WTC11 (cell line): ENCODE results near the gene PRSS56. TPM values are rescaled to one million over a fixed set of nuclear protein-coding genes. Genes with fewer than 3 reads are reported as not detected.

Experiments
- ATAC-seq: fragments of 200-7000 bp; cut with Tn5 transposase; 2 replicates; pipeline ENCODE4 v1.10.0; 2021; ENCODE audit warnings: mild to moderate bottlenecking, moderate library complexity
- CTCF ChIA-PET: fragments of 300-600 bp; sonication (Branson Sonifier 250); formaldehyde crosslinking; loops from one replicate; lab custom pipeline; 2021; ENCODE audit warnings: antibody characterized with exemption; lab: Charles Lee
- POLR2A ChIA-PET: fragments of 350-600 bp; sonication (Branson Sonifier 250); formaldehyde crosslinking; loops from one replicate; lab custom pipeline; 2021; ENCODE audit warnings: antibody characterized with exemption; lab: Charles Lee
- DNase-seq: peaks from one replicate; pipeline ENCODE4 v3.0.0; 2021; ENCODE audit warnings: low spot score
- H3K27ac Mint-ChIP-seq: 2 replicates; pipeline ENCODE4 v1.8.0; 2021; ENCODE audit warnings: mixed read lengths
- H3K27me3 Mint-ChIP-seq: 2 replicates; pipeline ENCODE4 v1.8.0; 2021; ENCODE audit warnings: low read depth, mild to moderate bottlenecking, moderate library complexity, mixed read lengths
- H3K36me3 Mint-ChIP-seq: 2 replicates; pipeline ENCODE4 v1.8.0; 2021; ENCODE audit warnings: mixed read lengths
- H3K4me1 Mint-ChIP-seq: 2 replicates; pipeline ENCODE4 v1.8.0; 2022; ENCODE audit warnings: mixed read lengths
- H3K4me3 Mint-ChIP-seq: 2 replicates; pipeline ENCODE4 v1.8.0; 2021; ENCODE audit warnings: mild to moderate bottlenecking, moderate library complexity, mixed read lengths
- H3K9me3 Mint-ChIP-seq: 2 replicates; pipeline ENCODE4 v1.8.0; 2021; ENCODE audit warnings: mixed read lengths
- AR ChIP-seq: fragments of 250-450 bp; sonication (Bioruptor Pico); IDR thresholded peaks from 2 replicates; pipeline ENCODE4 v1.9.0; 2021; ENCODE audit warnings: mild to moderate bottlenecking
- ELF4 ChIP-seq: sonication (generic); formaldehyde crosslinking; IDR thresholded peaks from 2 replicates; pipeline ENCODE4 v1.8.1; 2022; ENCODE audit warnings: low read depth, mild to moderate bottlenecking, moderate library complexity, missing genetic modification reagents
- EMX1 ChIP-seq: fragments of 250-450 bp; sonication (Bioruptor Pico); IDR thresholded peaks from 2 replicates; pipeline ENCODE4 v1.8.0; 2021; ENCODE audit warnings: mild to moderate bottlenecking
- ETV6 ChIP-seq: sonication (generic); formaldehyde crosslinking; IDR thresholded peaks from 2 replicates; pipeline ENCODE4 v1.8.1; 2022; ENCODE audit warnings: mild to moderate bottlenecking, missing genetic modification reagents
- IRF1 ChIP-seq: sonication (generic); formaldehyde crosslinking; IDR thresholded peaks from 2 replicates; pipeline ENCODE4 v1.8.0; 2023; ENCODE audit warnings: missing genetic modification reagents
- JAZF1 ChIP-seq: fragments of 250-450 bp; sonication (Bioruptor Pico); IDR thresholded peaks from 2 replicates; pipeline ENCODE4 v1.9.0; 2021; ENCODE audit warnings: moderate library complexity, mild to moderate bottlenecking, inconsistent platforms
- NFE2L1 ChIP-seq: sonication (generic); formaldehyde crosslinking; IDR thresholded peaks from 2 replicates; pipeline ENCODE4 v1.8.1; 2023; ENCODE audit warnings: missing genetic modification reagents
- NR1H2 ChIP-seq: sonication (generic); formaldehyde crosslinking; IDR thresholded peaks from 2 replicates; pipeline ENCODE4 v1.9.0; 2021; ENCODE audit warnings: mild to moderate bottlenecking, moderate library complexity, missing genetic modification reagents
- NR3C1 ChIP-seq: sonication (generic); formaldehyde crosslinking; conservative IDR thresholded peaks from 2 replicates; pipeline ENCODE4 v1.8.1; 2023; ENCODE audit warnings: low read depth, mild to moderate bottlenecking, missing genetic modification reagents
- RELA ChIP-seq: sonication (generic); formaldehyde crosslinking; IDR thresholded peaks from 2 replicates; pipeline ENCODE4 v1.8.1; 2022; ENCODE audit warnings: missing genetic modification reagents, mild to moderate bottlenecking, borderline replicate concordance
- SMAD3 ChIP-seq: sonication (generic); formaldehyde crosslinking; IDR thresholded peaks from 2 replicates; pipeline ENCODE4 v1.8.0; 2022; ENCODE audit warnings: missing genetic modification reagents, mild to moderate bottlenecking, borderline replicate concordance
- TCF7 ChIP-seq: sonication (generic); formaldehyde crosslinking; IDR thresholded peaks from 2 replicates; pipeline ENCODE4 v1.8.0; 2022; ENCODE audit warnings: mild to moderate bottlenecking, low read depth, missing genetic modification reagents, moderate library complexity
- TEAD4 ChIP-seq: sonication (generic); formaldehyde crosslinking; IDR thresholded peaks from 2 replicates; pipeline ENCODE4 v1.8.0; 2022; ENCODE audit warnings: mild to moderate bottlenecking, missing genetic modification reagents
- ZNF138 ChIP-seq: sonication (generic); formaldehyde crosslinking; conservative IDR thresholded peaks from 2 replicates; pipeline ENCODE4 v1.8.1; 2022; ENCODE audit warnings: mild to moderate bottlenecking, moderate library complexity, missing genetic modification reagents
- ZNF232 ChIP-seq: sonication (generic); formaldehyde crosslinking; IDR thresholded peaks from 2 replicates; pipeline ENCODE4 v1.8.0; 2022; ENCODE audit warnings: mild to moderate bottlenecking, missing genetic modification reagents
- ZNF317 ChIP-seq: sonication (generic); formaldehyde crosslinking; IDR thresholded peaks from 2 replicates; pipeline ENCODE4 v1.8.1; 2023; ENCODE audit warnings: low read depth, mild to moderate bottlenecking, moderate library complexity, missing genetic modification reagents, borderline replicate concordance
- ZSCAN18 ChIP-seq: fragments of 250-450 bp; sonication (Bioruptor Pico); IDR thresholded peaks from 2 replicates; pipeline ENCODE4 v2.1.2; 2022; ENCODE audit warnings: mild to moderate bottlenecking, moderate library complexity
- total RNA-seq: library from RNA; stranded (reverse); gene quantifications from 3 replicates; pipeline ENCODE4 v1.2.3, GENCODE V29; 2021
- TF ChIP-seq, protein P1 (sequence below): sonication (generic); formaldehyde crosslinking; IDR thresholded peaks from 2 replicates; pipeline ENCODE4 v1.8.0; 2022; ENCODE audit warnings: mild to moderate bottlenecking, missing genetic modification reagents

Gene PRSS56
- total RNA-seq, 1 experiment from 2014 or later, result not detected

GRCh38 chr2:232537499-232537898 is 17.3 kb downstream of the PRSS56 start:
- POLR2A ChIA-PET, result no interaction called here
- Mint-ChIP-seq H3K27me3 (peaks cover 15% of the 10 kb centered on the region), H3K27ac (no peak overlapping the region), H3K9me3 (peaks cover 11% of the 10 kb centered on the region), H3K36me3 (peaks cover 4% of the 10 kb centered on the region; the same call in 1 of the 2 replicates), H3K4me3 (no peak overlapping the region), H3K4me1 (peaks cover 25% of the 10 kb centered on the region)
- DNase-seq (no peak), ATAC-seq (no peak)
- TF ChIP-seq ELF4 (CRISPR knock-in tag) (no peak), EMX1 (CRISPR knock-in tag) (no peak), ZNF317 (no peak), ZSCAN18 (CRISPR knock-in tag) (no peak), IRF1 (no peak), AR (no peak), ZNF138 (CRISPR knock-in tag) (no peak), ZNF232 (CRISPR knock-in tag) (no peak), TEAD4 (CRISPR knock-in tag) (no peak), NR3C1 (CRISPR knock-in tag) (no peak), JAZF1 (no peak), RELA (no peak), NFE2L1 (CRISPR knock-in tag) (no peak), SMAD3 (CRISPR knock-in tag) (no peak), NR1H2 (no peak), TCF7 (CRISPR knock-in tag) (no peak)
- TF ChIP-seq, protein P1, sequence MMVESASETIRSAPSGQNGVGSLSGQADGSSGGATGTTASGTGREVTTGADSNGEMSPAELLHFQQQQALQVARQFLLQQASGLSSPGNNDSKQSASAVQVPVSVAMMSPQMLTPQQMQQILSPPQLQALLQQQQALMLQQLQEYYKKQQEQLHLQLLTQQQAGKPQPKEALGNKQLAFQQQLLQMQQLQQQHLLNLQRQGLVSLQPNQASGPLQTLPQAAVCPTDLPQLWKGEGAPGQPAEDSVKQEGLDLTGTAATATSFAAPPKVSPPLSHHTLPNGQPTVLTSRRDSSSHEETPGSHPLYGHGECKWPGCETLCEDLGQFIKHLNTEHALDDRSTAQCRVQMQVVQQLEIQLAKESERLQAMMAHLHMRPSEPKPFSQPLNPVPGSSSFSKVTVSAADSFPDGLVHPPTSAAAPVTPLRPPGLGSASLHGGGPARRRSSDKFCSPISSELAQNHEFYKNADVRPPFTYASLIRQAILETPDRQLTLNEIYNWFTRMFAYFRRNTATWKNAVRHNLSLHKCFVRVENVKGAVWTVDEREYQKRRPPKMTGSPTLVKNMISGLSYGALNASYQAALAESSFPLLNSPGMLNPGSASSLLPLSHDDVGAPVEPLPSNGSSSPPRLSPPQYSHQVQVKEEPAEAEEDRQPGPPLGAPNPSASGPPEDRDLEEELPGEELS, result no peak
- CTCF ChIA-PET, result interaction anchor here (0.6 to 4.1 kb wide), 6 partner anchors 8 to 53 kb away, joined by 3 to 42 read pairs (median 4); partner anchors contain the start of genes CHRND, EIF4E2, PRSS56 and TIGD1

DNA sequence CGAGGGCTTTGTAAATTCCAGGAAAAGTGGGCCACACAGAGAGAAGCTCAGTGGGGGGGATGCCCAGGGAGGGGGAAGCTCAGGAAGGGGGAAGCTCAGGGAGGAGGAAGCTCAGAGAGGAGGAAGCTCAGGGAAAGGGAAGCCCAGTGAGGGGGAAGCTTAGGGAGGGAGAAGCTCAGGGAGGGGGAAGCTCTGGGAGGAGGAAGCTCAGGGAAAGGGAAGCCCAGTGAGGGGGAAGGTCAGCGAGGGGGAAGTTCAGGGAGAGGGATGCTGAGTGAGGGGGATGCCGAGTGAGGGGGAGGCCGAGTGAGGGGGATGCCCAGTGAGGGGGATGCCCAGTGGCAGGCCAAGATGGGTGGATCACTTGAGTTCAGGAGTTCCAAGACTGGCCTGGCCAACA is 18.5 kb downstream of the PRSS56 start:
- TF ChIP-seq ETV6 (CRISPR knock-in tag) (peak; percentile 80), EMX1 (CRISPR knock-in tag) (no peak)
- H3K4me3 Mint-ChIP-seq, result no peak overlapping the region
- H3K27ac Mint-ChIP-seq, result no peak overlapping the region
- peaks cover 4% of the 10 kb centered on the region; the same call in 1 of the 2 replicates for H3K36me3 Mint-ChIP-seq
- ATAC-seq (no peak), DNase-seq (no peak)
- H3K9me3 Mint-ChIP-seq, result peaks cover 11% of the 10 kb centered on the region
- peaks cover 15% of the 10 kb centered on the region for H3K27me3 Mint-ChIP-seq
- ChIA-PET POLR2A (interaction anchor here (0.6 to 0.8 kb wide), 2 partner anchors 12 to 80 kb away, joined by 4 read pairs; partner anchors contain the start of gene CHRND), CTCF (interaction anchor here (0.6 to 4.1 kb wide), 11 partner anchors 12 to 212 kb away, joined by 3 to 42 read pairs (median 3); partner anchors contain the start of genes CHRND, EIF4E2, PRSS56 and TIGD1)
- H3K4me1 Mint-ChIP-seq, result peaks cover 25% of the 10 kb centered on the region
